CD4-positive, alpha-beta memory T cell (primary cell): ENCODE results near the gene GTF3C1. TPM values are rescaled to one million over a fixed set of nuclear protein-coding genes. Genes with fewer than 3 reads are reported as not detected.

Experiments used
- CTCF ChIA-PET: fragments of 350-600 bp; sonication (Branson Sonifier 250); formaldehyde crosslinking; loops from one replicate; lab custom pipeline; 2021; ENCODE audit warnings: inconsistent platforms; ENCODE audit not compliant: partially characterized antibody; lab: Charles Lee
- POLR2A ChIA-PET: fragments of 350-600 bp; sonication (Branson Sonifier 250); formaldehyde crosslinking; loops from one replicate; lab custom pipeline; 2021; ENCODE audit not compliant: partially characterized antibody; lab: Charles Lee
- DNase-seq, 5 donors: peaks; one replicate each; pipeline versions ENCODE4 v3.0.0 to v3.0.0-alpha.2; 2020 to 2022; ENCODE audit warnings: mixed read lengths in 1 of 5
- H3K27ac ChIP-seq: one replicate; pipeline ENCODE4 v1.7.0; 2013; ENCODE audit warnings: low read depth, low read length
- H3K27me3 ChIP-seq: 2 replicates; pipeline ENCODE4 v1.7.0; 2013; ENCODE audit warnings: mild to moderate bottlenecking, low read length, moderate library complexity; ENCODE audit not compliant: insufficient read depth
- H3K36me3 ChIP-seq: 2 replicates; pipeline ENCODE4 v1.7.0; 2013; ENCODE audit warnings: mild to moderate bottlenecking, low read length, moderate library complexity; ENCODE audit not compliant: insufficient read depth
- H3K4me1 ChIP-seq: 2 replicates; pipeline ENCODE4 v1.7.0; 2013; ENCODE audit warnings: mild to moderate bottlenecking, low read length, moderate library complexity; ENCODE audit not compliant: insufficient read depth
- H3K4me3 ChIP-seq, 2 donors: one replicate each; pipeline ENCODE4 v1.7.0; 2013; ENCODE audit warnings: low read length in 2 of 2, mild to moderate bottlenecking in 1 of 2
- H3K9me3 ChIP-seq, 2 donors: one replicate each; pipeline ENCODE4 v1.7.0; 2013; ENCODE audit warnings: low read length in 2 of 2, control low read depth in 1 of 2; ENCODE audit not compliant: control insufficient read depth in 1 of 2
- H3K27ac Mint-ChIP-seq, 7 donors: one replicate each; pipeline ENCODE4 v1.8.0; 2020 to 2021; ENCODE audit warnings: mixed read lengths in 7 of 7, mild to moderate bottlenecking in 6 of 7, inconsistent platforms in 3 of 7, moderate library complexity in 3 of 7
- H3K27me3 Mint-ChIP-seq, 2 donors: one replicate each; pipeline ENCODE4 v1.8.0; 2020 to 2021; ENCODE audit warnings: mixed read lengths in 2 of 2
- H3K36me3 Mint-ChIP-seq, 2 donors: one replicate each; pipeline ENCODE4 v1.8.0; 2020 to 2021; ENCODE audit warnings: mixed read lengths in 2 of 2, inconsistent platforms in 1 of 2, mild to moderate bottlenecking in 1 of 2
- H3K4me1 Mint-ChIP-seq, 4 donors: one replicate each; pipeline ENCODE4 v1.8.0; 2020 to 2021; ENCODE audit warnings: mixed read lengths in 4 of 4, mild to moderate bottlenecking in 1 of 4
- H3K4me3 Mint-ChIP-seq, 8 donors: one replicate each; pipeline ENCODE4 v1.8.0; 2020 to 2021; ENCODE audit warnings: mixed read lengths in 8 of 8, mild to moderate bottlenecking in 7 of 8, moderate library complexity in 6 of 8, inconsistent platforms in 3 of 8
- H3K9me3 Mint-ChIP-seq, 8 donors: one replicate each; pipeline ENCODE4 v1.8.0; 2020 to 2021; ENCODE audit warnings: mixed read lengths in 8 of 8, mild to moderate bottlenecking in 5 of 8, inconsistent platforms in 3 of 8, moderate library complexity in 1 of 8
- intact Hi-C: fragments of 100-400 bp; cut with micrococcal nuclease; formaldehyde crosslinking; loops from one replicate; pipeline ENCODE4 v1.15.1; 2023
- polyA plus RNA-seq, 2 donors: library from polyadenylated mRNA; unstranded; fragments of 300-500 nt; fragmentation: Illumina TruSeq; gene quantifications; one replicate each; pipeline ENCODE4 v1.2.3, GENCODE V29; 2021
- total RNA-seq, 2 experiments: library from RNA; stranded (reverse); gene quantifications; one replicate each; pipeline ENCODE4 v1.2.3, GENCODE V29; 2021

The GTF3C1 gene
- total and polyA plus RNA-seq, 4 experiments from 2014 or later: 4.8 to 53.1 (median 39.5) TPM

GRCh38 chr16:27534256-27534655 lies 15.5 kb downstream of the GTF3C1 start:
- Mint-ChIP-seq H3K27me3 (no peaks in the 10 kb centered on the region), H3K4me3 (no peak overlapping the region), H3K36me3 (peaks cover 84 to 88% of the 10 kb centered on the region in 2 donors), H3K4me1 (peaks cover 0 to 4% (median under 1%) of the 10 kb centered on the region in 4 donors), H3K9me3 (no peaks in the 10 kb centered on the region), H3K27ac (peak overlapping the region in 1 of 7 donors; percentile 37)
- no peaks in the 10 kb centered on the region for H3K9me3 ChIP-seq
- ChIA-PET POLR2A (interaction anchor here (1.1 kb wide), 1 partner anchor 16 kb away, joined by 3 read pairs; the partner anchor contains the start of gene KATNIP), CTCF (no interaction called here)
- no peaks in the 10 kb centered on the region for H3K4me1 ChIP-seq
- intact Hi-C loops: no loop called here
- no peak for DNase-seq
- no peaks in the 10 kb centered on the region for H3K27me3 ChIP-seq
- H3K4me3 ChIP-seq: no peak overlapping the region
- H3K36me3 ChIP-seq: peaks cover 54% of the 10 kb centered on the region
- no peak overlapping the region for H3K27ac ChIP-seq

GRCh38 chr16:27531826-27532800 lies 17.6 kb downstream of the GTF3C1 start:
- H3K27me3 ChIP-seq: no peaks in the 10 kb centered on the region
- Mint-ChIP-seq H3K27ac (peak overlapping the region in 1 of 7 donors; percentile 0), H3K4me3 (no peak overlapping the region), H3K27me3 (no peaks in the 10 kb centered on the region), H3K36me3 (peaks cover 81 to 89% of the 10 kb centered on the region in 2 donors), H3K9me3 (no peaks in the 10 kb centered on the region), H3K4me1 (peaks cover 0 to 4% (median under 1%) of the 10 kb centered on the region in 4 donors)
- H3K36me3 ChIP-seq: peaks cover 62% of the 10 kb centered on the region
- no peaks in the 10 kb centered on the region for H3K4me1 ChIP-seq
- CTCF ChIA-PET: no interaction called here
- intact Hi-C loops: no loop called here
- POLR2A ChIA-PET: no interaction called here
- no peak for DNase-seq
- H3K9me3 ChIP-seq: no peaks in the 10 kb centered on the region
- no peak overlapping the region for H3K27ac ChIP-seq
- H3K4me3 ChIP-seq: no peak overlapping the region

GRCh38 chr16:27531186-27531585 lies 18.5 kb downstream of the GTF3C1 start:
- Histone ChIP-seq H3K27me3 (no peaks in the 10 kb centered on the region), H3K4me1 (no peaks in the 10 kb centered on the region), H3K4me3 (no peak overlapping the region), H3K36me3 (peaks cover 54% of the 10 kb centered on the region), H3K9me3 (no peaks in the 10 kb centered on the region), H3K27ac (no peak overlapping the region)
- Mint-ChIP-seq H3K36me3 (peaks cover 79 to 88% of the 10 kb centered on the region in 2 donors), H3K4me3 (no peak overlapping the region), H3K4me1 (peaks cover 0 to 4% (median under 1%) of the 10 kb centered on the region in 4 donors), H3K9me3 (no peaks in the 10 kb centered on the region), H3K27me3 (no peaks in the 10 kb centered on the region), H3K27ac (peak overlapping the region in 4 of 7 donors; percentile 30 to 56 (median 38))
- no peak for DNase-seq
- intact Hi-C loops: no loop called here
- POLR2A ChIA-PET: no interaction called here
- CTCF ChIA-PET: no interaction called here

GRCh38 chr16:27529962-27530361 lies 19.8 kb downstream of the GTF3C1 start:
- Histone ChIP-seq H3K4me1 (no peaks in the 10 kb centered on the region), H3K27me3 (no peaks in the 10 kb centered on the region), H3K27ac (no peak overlapping the region), H3K36me3 (peaks cover 61% of the 10 kb centered on the region), H3K4me3 (no peak overlapping the region), H3K9me3 (no peaks in the 10 kb centered on the region)
- peaks cover 79 to 89% of the 10 kb centered on the region in 2 donors for H3K36me3 Mint-ChIP-seq
- H3K4me3 Mint-ChIP-seq: no peak overlapping the region
- CTCF ChIA-PET: no interaction called here
- no peaks in the 10 kb centered on the region for H3K9me3 Mint-ChIP-seq
- H3K4me1 Mint-ChIP-seq: peaks cover 0 to 4% (median 1%) of the 10 kb centered on the region in 4 donors
- no peak for DNase-seq
- no peaks in the 10 kb centered on the region for H3K27me3 Mint-ChIP-seq
- POLR2A ChIA-PET: no interaction called here
- H3K27ac Mint-ChIP-seq: peak overlapping the region in 1 of 7 donors; percentile 43
- intact Hi-C loops: no loop called here

GRCh38 chr16:27528294-27528693 lies 21.4 kb downstream of the GTF3C1 start:
- no peak overlapping the region for H3K27ac ChIP-seq
- no peak overlapping the region for H3K4me3 ChIP-seq
- no peaks in the 10 kb centered on the region for H3K4me1 ChIP-seq
- no peaks in the 10 kb centered on the region for H3K9me3 ChIP-seq
- no peaks in the 10 kb centered on the region for H3K27me3 Mint-ChIP-seq
- POLR2A ChIA-PET: no interaction called here
- no peak overlapping the region for H3K4me3 Mint-ChIP-seq
- H3K4me1 Mint-ChIP-seq: peaks cover 0 to 4% (median 1%) of the 10 kb centered on the region in 4 donors
- CTCF ChIA-PET: no interaction called here
- peaks cover 68% of the 10 kb centered on the region for H3K36me3 ChIP-seq
- no peaks in the 10 kb centered on the region for H3K9me3 Mint-ChIP-seq
- H3K27me3 ChIP-seq: no peaks in the 10 kb centered on the region
- intact Hi-C loops: no loop called here
- H3K27ac Mint-ChIP-seq: peak overlapping the region in 3 of 7 donors; percentile 40 to 68 (median 41)
- DNase-seq: no peak
- peaks cover 72 to 86% of the 10 kb centered on the region in 2 donors for H3K36me3 Mint-ChIP-seq

- no peaks in the 10 kb centered on the region for H3K27me3 Mint-ChIP-seq
- peaks cover 67 to 79% of the 10 kb centered on the region in 2 donors for H3K36me3 Mint-ChIP-seq
- H3K4me3 Mint-ChIP-seq: no peak overlapping the region
- no peaks in the 10 kb centered on the region for H3K9me3 ChIP-seq
- H3K27ac ChIP-seq: no peak overlapping the region
- H3K4me1 Mint-ChIP-seq: peaks cover 0 to 5% (median 0%) of the 10 kb centered on the region in 4 donors
- DNase-seq: no peak
- H3K9me3 Mint-ChIP-seq: no peaks in the 10 kb centered on the region
- POLR2A ChIA-PET: no interaction called here
- intact Hi-C loops: no loop called here
- no peaks in the 10 kb centered on the region for H3K27me3 ChIP-seq
- peaks cover 58% of the 10 kb centered on the region for H3K36me3 ChIP-seq
- CTCF ChIA-PET: no interaction called here
- H3K27ac Mint-ChIP-seq: peak overlapping the region in 1 of 7 donors; percentile 78
- H3K4me3 ChIP-seq: no peak overlapping the region
- no peaks in the 10 kb centered on the region for H3K4me1 ChIP-seq
Observed at GRCh38 chr16:27526180-27526579, 23.5 kb downstream of the GTF3C1 start.

- ChIA-PET POLR2A (no interaction called here), CTCF (interaction anchor here (0.9 kb wide), 1 partner anchor 11 kb away, joined by 3 read pairs; no protein-coding TSS in a partner anchor)
- H3K36me3 ChIP-seq: peaks cover 44% of the 10 kb centered on the region
Observed at GRCh38 chr16:27522173-27522707, 27.5 kb downstream of the GTF3C1 start.

More at GRCh38 chr16:27522173-27522707, 27.5 kb downstream of the GTF3C1 start:
- Mint-ChIP-seq H3K4me1 (peaks cover 0 to 5% (median 0%) of the 10 kb centered on the region in 4 donors), H3K27ac (peak overlapping the region in 2 of 7 donors; percentile 20 to 83), H3K4me3 (no peak overlapping the region), H3K36me3 (peaks cover 55 to 66% of the 10 kb centered on the region in 2 donors), H3K27me3 (no peaks in the 10 kb centered on the region), H3K9me3 (no peaks in the 10 kb centered on the region)
- no peaks in the 10 kb centered on the region for H3K9me3 ChIP-seq
- H3K4me1 ChIP-seq: no peaks in the 10 kb centered on the region
- intact Hi-C loops: no loop called here
- H3K27ac ChIP-seq: no peak overlapping the region
- H3K4me3 ChIP-seq: no peak overlapping the region
- DNase-seq: no peak
- no peaks in the 10 kb centered on the region for H3K27me3 ChIP-seq
